ENCODE data around the gene AZIN2.

GRCh38 chr1:33153650-33154049 lies 72.7 kb downstream of the AZIN2 start:
- no peak for TF ChIP-seq POLR2A (IDR thresholded peaks at IDR 0.05)
- TF ChIP-seq, protein P1, sequence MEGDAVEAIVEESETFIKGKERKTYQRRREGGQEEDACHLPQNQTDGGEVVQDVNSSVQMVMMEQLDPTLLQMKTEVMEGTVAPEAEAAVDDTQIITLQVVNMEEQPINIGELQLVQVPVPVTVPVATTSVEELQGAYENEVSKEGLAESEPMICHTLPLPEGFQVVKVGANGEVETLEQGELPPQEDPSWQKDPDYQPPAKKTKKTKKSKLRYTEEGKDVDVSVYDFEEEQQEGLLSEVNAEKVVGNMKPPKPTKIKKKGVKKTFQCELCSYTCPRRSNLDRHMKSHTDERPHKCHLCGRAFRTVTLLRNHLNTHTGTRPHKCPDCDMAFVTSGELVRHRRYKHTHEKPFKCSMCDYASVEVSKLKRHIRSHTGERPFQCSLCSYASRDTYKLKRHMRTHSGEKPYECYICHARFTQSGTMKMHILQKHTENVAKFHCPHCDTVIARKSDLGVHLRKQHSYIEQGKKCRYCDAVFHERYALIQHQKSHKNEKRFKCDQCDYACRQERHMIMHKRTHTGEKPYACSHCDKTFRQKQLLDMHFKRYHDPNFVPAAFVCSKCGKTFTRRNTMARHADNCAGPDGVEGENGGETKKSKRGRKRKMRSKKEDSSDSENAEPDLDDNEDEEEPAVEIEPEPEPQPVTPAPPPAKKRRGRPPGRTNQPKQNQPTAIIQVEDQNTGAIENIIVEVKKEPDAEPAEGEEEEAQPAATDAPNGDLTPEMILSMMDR (IDR thresholded peaks at IDR 0.05), result no peak
